ENCODE data around the gene ATG10. TPM values are rescaled to one million over a fixed set of nuclear protein-coding genes. Genes with fewer than 3 reads are reported as not detected.
"Not testable (repeated sequence)": the region's sequence is repeated elsewhere in the genome, so short reads cannot be mapped to it uniquely, and the experiment has no call there.

Gene ATG10
- total RNA-seq, 2 experiments from 2014 or later, result 9.5 to 11.5 TPM

DNA sequence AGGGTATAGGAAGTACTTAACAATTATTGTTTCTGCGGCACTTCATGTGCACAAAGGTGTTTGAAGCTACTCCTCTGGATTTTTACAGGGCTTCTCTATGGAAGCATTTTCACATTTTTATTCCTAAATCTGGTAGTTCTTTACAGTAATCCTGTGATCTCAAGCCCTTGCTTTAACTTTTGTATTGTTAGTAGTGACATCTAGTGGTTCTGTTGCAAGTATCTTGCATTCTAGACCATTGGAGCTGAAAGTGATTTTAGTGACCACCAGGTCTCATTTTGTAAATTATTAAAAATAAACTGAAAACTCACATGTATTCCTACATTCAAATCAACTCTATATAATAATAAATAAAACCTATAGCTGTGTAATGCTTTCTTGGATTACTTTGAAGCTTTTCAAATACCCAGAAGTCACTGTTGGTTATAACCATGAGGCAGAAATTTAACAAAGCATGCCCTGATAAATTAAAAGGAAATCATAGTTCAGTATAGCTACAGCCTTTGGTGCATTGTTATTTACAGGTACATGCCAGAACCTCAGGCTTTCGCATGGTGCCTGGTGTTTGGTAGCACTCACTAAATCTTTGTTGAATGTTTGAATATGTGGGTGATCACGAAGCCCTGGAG, 287.5 kb downstream of the ATG10 start:
- H3K27me3 Mint-ChIP-seq (ENCODE audit: low read depth), result no peaks in the 10 kb centered on the region
- ChIA-PET POLR2A (no interaction called here), CTCF (interaction anchor here (0.6 to 1.8 kb wide), 10 partner anchors 12 to 800 kb away, joined by 3 to 7 read pairs (median 3); partner anchors contain the start of gene SSBP2)
- H3K27ac Mint-ChIP-seq, result no peak overlapping the region
- ATAC-seq (no peak), DNase-seq (no peak)
- no peaks in the 10 kb centered on the region for H3K36me3 Mint-ChIP-seq (ENCODE audit: low read depth)
- no peaks in the 10 kb centered on the region for H3K4me1 Mint-ChIP-seq (ENCODE audit: low read depth)
- H3K9me3 Mint-ChIP-seq (ENCODE audit: insufficient read depth), result no peaks in the 10 kb centered on the region
- no peak overlapping the region for H3K4me3 Mint-ChIP-seq

DNA sequence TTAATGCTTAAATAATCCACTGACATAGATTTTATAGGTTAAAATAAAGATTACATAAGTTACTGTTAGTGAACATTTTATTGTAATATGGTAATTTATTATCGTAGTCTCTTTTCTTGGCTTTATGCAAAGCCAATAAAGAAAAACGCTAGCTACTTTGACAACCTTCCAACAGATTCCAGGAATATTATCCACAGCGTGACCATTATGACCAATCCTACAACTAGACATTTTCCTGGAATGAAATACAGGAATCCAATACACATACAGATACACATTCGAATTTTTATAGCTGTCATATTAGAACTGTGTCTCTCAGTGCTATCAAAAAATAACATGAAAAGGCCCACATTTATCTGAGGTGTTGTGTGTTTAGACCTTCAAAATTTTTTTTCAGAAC, 293.2 kb downstream of the ATG10 start:
- Mint-ChIP-seq H3K4me3 (no peak overlapping the region), H3K36me3 (ENCODE audit: low read depth) (peaks cover 24% of the 10 kb centered on the region), H3K27ac (no peak overlapping the region), H3K27me3 (ENCODE audit: low read depth) (no peaks in the 10 kb centered on the region), H3K4me1 (ENCODE audit: low read depth) (no peaks in the 10 kb centered on the region), H3K9me3 (ENCODE audit: insufficient read depth) (no peaks in the 10 kb centered on the region)
- no peak for ATAC-seq
- ChIA-PET POLR2A (interaction anchor here (0.6 to 0.7 kb wide), 2 partner anchors 13 to 754 kb away, joined by 3 read pairs; partner anchors contain the start of gene RPS23), CTCF (interaction anchor here (0.8 kb wide), 1 partner anchor 10 kb away, joined by 3 read pairs; no protein-coding TSS in a partner anchor)
- no peak for DNase-seq

DNA sequence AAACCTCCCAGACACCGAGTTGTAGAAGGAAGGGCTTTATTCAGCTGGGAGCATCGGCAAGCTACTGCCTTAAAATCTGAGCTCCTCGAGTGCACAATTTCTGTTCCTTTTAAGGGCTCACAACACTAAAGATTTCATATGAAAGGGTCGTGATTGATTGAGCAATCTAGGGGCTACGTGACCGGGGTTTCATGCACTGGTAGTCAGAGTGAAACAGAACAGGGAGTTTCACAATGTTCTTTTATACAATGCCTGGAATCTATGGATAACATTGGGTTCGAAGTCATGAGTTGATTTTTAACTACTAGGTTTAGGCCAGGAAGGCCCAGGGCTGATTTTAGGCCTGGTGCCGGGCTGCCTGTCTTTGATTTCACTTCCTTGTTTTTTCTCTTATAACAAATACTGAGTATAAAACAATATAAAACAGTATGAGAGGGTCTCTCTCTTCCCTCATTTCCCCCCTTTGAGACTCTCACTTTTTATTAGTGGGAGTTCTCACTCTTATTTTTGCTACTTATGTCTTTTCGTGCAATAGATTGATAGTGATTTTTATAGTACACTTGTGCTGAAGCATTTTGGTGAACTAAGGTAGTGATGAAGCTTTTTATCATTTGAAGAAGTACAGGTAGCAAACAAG, 295.6 kb downstream of the ATG10 start:
- POLR2A ChIA-PET; H3K27me3 Mint-ChIP-seq (ENCODE audit: low read depth); H3K4me1 Mint-ChIP-seq (ENCODE audit: low read depth); ATAC-seq; CTCF ChIA-PET; DNase-seq; H3K27ac Mint-ChIP-seq; H3K4me3 Mint-ChIP-seq; H3K9me3 Mint-ChIP-seq (ENCODE audit: insufficient read depth): not testable (repeated sequence)
- H3K36me3 Mint-ChIP-seq (ENCODE audit: low read depth), result peaks cover 34% of the 10 kb centered on the region

DNA sequence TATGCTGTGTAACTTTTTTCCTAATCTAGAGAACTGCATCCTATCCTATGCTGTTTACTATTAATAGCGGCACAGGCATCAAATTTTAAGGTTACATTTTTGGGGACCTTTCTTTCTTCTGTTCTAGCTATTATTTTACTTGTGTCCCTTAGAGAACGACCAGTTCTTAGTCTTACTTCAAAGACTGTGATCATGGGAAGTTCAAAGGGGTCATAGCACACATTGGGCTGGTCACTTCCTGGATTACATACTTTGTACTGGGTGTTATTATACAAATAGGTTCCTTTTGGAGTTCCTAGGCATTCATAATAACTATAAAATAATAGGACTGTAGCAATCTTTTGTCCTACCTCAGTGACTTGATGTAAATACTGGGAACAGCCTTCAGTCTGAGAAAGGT, 297.5 kb downstream of the ATG10 start:
- CTCF ChIA-PET, result interaction anchor here (1.4 kb wide), 1 partner anchor 13 kb away, joined by 3 read pairs; no protein-coding TSS in a partner anchor
- H3K4me3 Mint-ChIP-seq; POLR2A ChIA-PET; H3K4me1 Mint-ChIP-seq (ENCODE audit: low read depth); ATAC-seq; H3K27me3 Mint-ChIP-seq (ENCODE audit: low read depth); DNase-seq; H3K9me3 Mint-ChIP-seq (ENCODE audit: insufficient read depth); H3K27ac Mint-ChIP-seq: not testable (repeated sequence)
- peaks cover 52% of the 10 kb centered on the region for H3K36me3 Mint-ChIP-seq (ENCODE audit: low read depth)

DNA sequence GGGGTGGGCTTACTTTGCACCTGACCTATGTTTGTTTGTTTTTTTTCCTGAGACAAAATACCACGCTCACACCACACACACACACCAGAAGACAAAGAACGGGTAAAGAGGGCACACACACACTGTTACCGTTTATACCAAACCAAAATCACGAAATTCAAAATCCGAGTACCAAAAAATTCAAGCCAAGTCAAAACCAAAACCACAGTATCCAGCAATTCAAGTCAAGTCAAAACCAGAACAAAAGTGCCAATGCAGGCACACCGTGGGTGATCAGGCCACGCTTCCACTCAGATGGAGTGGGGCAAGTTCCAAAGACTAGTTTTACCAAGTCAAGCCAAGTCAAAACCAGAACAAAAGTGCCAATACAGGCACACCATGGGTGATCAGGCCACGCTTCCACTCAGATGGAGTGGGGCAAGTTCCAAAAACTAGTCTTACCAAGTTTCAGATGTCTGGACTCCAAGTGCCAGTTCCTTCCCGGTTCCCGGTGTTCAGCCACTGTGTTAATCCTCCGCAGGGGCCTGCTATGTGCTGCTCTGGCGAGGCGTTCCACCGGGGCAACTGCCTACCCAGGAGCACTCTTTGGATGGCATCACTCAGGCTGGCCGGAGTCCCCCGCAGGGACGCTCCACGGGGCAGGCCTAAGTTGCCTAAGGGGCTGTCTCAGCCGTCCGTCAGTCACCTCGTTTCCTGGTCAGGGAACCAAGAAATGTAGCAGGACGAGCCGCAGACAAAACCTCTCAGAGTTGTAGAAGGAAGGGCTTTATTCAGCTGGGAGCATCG, 300.9 kb downstream of the ATG10 start:
- H3K4me1 Mint-ChIP-seq (ENCODE audit: low read depth), result peaks cover 27% of the 10 kb centered on the region
- H3K4me3 Mint-ChIP-seq; ATAC-seq; DNase-seq; H3K9me3 Mint-ChIP-seq (ENCODE audit: insufficient read depth); CTCF ChIA-PET; POLR2A ChIA-PET; H3K27me3 Mint-ChIP-seq (ENCODE audit: low read depth): not testable (repeated sequence)
- peaks cover 81% of the 10 kb centered on the region for H3K36me3 Mint-ChIP-seq (ENCODE audit: low read depth)
- H3K27ac Mint-ChIP-seq, result peak overlapping the region; percentile 49

DNA sequence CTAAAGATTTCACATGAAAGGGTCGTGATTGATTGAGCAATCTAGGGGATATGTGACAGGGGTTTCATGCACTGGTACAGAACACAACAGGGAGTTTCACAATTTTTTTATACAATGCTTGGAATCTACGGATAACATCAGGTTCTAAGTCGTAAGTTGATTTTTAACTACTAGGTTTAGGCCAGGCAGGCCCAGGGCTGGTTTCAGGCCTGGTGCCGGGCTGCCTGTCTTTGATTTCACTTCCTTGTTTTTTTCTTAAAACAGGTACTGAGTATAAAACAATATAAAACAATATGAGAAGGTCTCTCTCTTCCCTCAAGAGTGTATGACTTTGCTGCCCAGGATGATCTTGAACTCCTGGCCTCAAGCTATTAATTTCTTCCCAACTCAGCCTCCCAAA, 301.6 kb downstream of the ATG10 start:
- H3K27me3 Mint-ChIP-seq (ENCODE audit: low read depth); ATAC-seq; H3K4me3 Mint-ChIP-seq; DNase-seq; CTCF ChIA-PET; H3K9me3 Mint-ChIP-seq (ENCODE audit: insufficient read depth); POLR2A ChIA-PET: not testable (repeated sequence)
- peak overlapping the region; percentile 49 for H3K27ac Mint-ChIP-seq
- peaks cover 29% of the 10 kb centered on the region for H3K4me1 Mint-ChIP-seq (ENCODE audit: low read depth)
- peaks cover 77% of the 10 kb centered on the region for H3K36me3 Mint-ChIP-seq (ENCODE audit: low read depth)

DNA sequence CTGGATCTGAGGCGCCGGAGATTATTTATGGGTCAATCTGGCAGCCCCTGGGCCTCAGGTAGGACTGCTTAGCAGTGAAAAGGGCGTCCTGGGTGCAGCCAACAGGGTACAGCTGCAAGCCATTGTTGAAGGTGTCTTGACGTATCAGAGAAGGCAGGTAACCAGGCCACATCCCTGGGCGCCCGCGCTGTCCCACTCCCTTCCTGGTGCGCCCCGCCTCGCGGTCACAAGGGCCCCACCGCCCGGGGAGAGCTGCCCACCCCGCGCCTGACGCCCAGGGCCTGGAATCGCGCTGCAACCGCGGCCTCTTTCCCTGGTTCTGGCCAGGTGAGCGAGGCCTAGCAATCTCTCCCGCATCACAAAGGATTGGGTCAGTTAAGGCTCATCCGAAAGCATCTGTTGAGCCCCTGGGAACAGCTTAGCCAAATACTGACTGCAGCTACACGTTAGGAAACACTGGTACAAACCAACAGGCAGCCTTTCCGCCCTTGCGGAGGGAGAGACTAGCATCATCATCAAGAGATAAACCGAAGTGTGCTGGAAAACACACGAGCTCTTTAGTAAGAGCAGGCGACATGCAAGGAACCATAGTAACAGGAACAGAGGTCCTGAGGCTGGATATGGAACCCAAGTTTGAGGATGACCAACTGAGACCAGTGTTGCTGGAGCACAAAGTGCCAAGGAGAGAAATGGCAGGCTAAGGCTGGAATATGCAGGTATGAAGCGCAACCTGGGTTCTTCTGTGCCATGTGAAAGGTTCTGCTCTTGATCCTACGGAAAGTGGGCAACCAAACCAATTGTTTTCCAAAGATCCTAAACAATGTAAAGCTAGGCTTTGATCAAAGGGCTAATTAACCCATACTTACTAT, 302.8 kb downstream of the ATG10 start:
- Mint-ChIP-seq H3K36me3 (ENCODE audit: low read depth) (peaks cover 68% of the 10 kb centered on the region), H3K9me3 (ENCODE audit: insufficient read depth) (no peaks in the 10 kb centered on the region), H3K27me3 (ENCODE audit: low read depth) (no peaks in the 10 kb centered on the region), H3K4me3 (no peak overlapping the region), H3K4me1 (ENCODE audit: low read depth) (peaks cover 36% of the 10 kb centered on the region), H3K27ac (no peak overlapping the region)
- CTCF ChIA-PET, result interaction anchor here (0.6 kb wide), 1 partner anchor 15 kb away, joined by 3 read pairs; no protein-coding TSS in a partner anchor
- ATAC-seq (no peak), DNase-seq (no peak)
- POLR2A ChIA-PET, result no interaction called here

DNA sequence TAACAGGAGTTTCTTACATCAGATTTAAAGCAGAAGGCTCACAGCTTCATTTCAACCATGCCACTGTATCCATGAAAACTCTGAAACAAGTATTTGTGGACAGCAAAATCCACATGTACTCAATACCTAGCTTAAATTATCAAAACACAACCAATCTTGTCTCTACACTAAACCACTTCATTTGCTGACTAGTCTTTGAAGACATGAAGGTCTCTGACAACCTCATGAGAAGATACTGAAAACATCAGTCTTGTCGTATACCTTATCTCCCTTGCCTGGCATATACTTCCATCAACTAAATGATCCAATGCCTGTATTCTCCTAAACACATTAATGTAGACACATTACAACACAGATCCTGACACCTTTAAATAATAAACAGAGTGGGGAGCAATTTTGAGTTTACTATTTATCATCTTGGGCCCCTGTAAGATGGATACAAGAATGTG, 303.4 kb downstream of the ATG10 start:
- Mint-ChIP-seq H3K4me1 (ENCODE audit: low read depth) (peaks cover 41% of the 10 kb centered on the region), H3K27me3 (ENCODE audit: low read depth) (no peaks in the 10 kb centered on the region), H3K36me3 (ENCODE audit: low read depth) (peaks cover 62% of the 10 kb centered on the region), H3K4me3 (no peak overlapping the region), H3K27ac (no peak overlapping the region), H3K9me3 (ENCODE audit: insufficient read depth) (no peaks in the 10 kb centered on the region)
- no peak for ATAC-seq
- ChIA-PET POLR2A (no interaction called here), CTCF (interaction anchor here (0.6 kb wide), 1 partner anchor 16 kb away, joined by 3 read pairs; no protein-coding TSS in a partner anchor)
- DNase-seq, result no peak

DNA sequence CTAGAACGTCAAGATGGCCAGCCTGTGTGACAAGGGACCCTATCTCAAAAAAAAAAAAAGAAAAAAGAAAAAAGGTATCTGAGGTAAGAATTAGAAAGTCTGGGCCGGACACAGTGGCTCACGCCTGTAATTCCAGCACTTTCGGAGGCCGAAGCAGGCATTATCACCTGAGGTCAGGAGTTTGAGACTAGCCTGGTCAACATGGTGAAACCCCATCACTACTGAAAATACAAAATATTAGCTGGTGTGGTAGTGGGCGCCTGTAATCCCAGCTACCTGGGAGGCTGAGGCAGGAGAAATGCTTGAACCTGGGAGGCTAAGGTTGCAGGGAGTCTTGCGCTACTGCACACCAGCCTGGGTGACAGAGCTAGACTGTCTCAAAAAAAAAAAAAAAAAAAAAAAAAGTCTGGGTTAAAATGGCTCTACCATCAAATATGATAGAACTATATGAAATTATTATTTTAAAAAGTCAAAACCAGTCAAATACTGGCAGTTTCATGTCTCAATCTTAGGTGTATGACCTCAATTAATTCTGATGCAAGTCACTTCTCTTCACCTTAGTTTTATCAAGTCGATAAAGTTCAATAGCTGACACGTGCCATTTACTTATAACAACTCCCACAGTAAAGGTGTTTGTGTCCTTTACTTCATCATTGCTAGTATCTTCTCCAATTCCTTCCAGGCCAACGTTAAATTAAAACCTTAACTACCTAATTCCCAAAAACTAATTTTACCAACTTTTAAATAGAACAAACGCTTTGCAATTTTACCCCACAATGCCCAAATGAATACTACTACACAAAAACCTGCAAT, 305.2 kb downstream of the ATG10 start:
- Mint-ChIP-seq H3K4me1 (ENCODE audit: low read depth) (peaks cover 44% of the 10 kb centered on the region), H3K27ac (peak overlapping the region; percentile 98), H3K36me3 (ENCODE audit: low read depth) (peaks cover 56% of the 10 kb centered on the region), H3K27me3 (ENCODE audit: low read depth) (no peaks in the 10 kb centered on the region), H3K9me3 (ENCODE audit: insufficient read depth) (no peaks in the 10 kb centered on the region), H3K4me3 (peak overlapping the region; percentile 89)
- ChIA-PET POLR2A (interaction anchor here (1.1 to 2.7 kb wide), 3 partner anchors 11 to 20 kb away, joined by 3 to 17 read pairs (median 3); no protein-coding TSS in a partner anchor), CTCF (interaction anchor here (1.1 kb wide), 1 partner anchor 102 kb away, joined by 3 read pairs; no protein-coding TSS in a partner anchor)
- ATAC-seq, result no peak
- no peak for DNase-seq

DNA sequence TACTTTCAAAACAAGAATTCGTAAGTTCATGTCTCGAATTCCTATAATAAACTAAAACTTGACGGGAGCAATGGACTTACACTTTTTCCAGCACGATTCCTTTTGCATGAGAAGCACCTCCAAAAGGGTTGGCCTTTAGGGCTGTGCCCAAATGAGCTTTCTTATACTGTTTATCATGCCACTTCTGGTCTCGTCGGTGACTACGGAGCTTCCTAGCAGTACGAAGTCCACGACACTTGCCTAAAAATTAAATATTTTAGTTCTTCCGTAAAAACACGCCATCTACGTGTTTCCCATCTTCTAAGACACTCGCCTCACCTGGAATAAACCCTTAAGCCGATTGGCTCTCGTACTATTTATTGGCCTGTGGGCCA, 305.8 kb downstream of the ATG10 start:
- peak; percentile 10 for ATAC-seq
- Mint-ChIP-seq H3K27ac (peak overlapping the region; percentile 98), H3K27me3 (ENCODE audit: low read depth) (no peaks in the 10 kb centered on the region), H3K9me3 (ENCODE audit: insufficient read depth) (no peaks in the 10 kb centered on the region), H3K4me3 (peak overlapping the region; percentile 89), H3K36me3 (ENCODE audit: low read depth) (peaks cover 52% of the 10 kb centered on the region), H3K4me1 (ENCODE audit: low read depth) (peaks cover 41% of the 10 kb centered on the region)
- ChIA-PET CTCF (interaction anchor here (1.1 to 1.5 kb wide), 2 partner anchors 102 to 112 kb away, joined by 3 read pairs; no protein-coding TSS in a partner anchor), POLR2A (interaction anchor here (1.1 to 2.7 kb wide), 3 partner anchors 10 to 20 kb away, joined by 3 to 17 read pairs (median 3); no protein-coding TSS in a partner anchor)
- DNase-seq, result no peak
